ENCODE data around the gene PARP9. TPM values are rescaled to one million over a fixed set of nuclear protein-coding genes. Genes with fewer than 3 reads are reported as not detected.

PARP9 gene
- total RNA-seq, 1 donor from 2014 or later = 70.8 TPM

- TF ChIP-seq CTCF (IDR thresholded peaks at IDR 0.05) = no peak
- Histone ChIP-seq H3K9me3 (no peaks in the 10 kb centered on the region), H3K27ac (no peak overlapping the region), H3K4me3 (no peak overlapping the region), H3K36me3 (peaks cover 62% of the 10 kb centered on the region), H3K27me3 (no peaks in the 10 kb centered on the region), H3K4me1 (peaks cover 8% of the 10 kb centered on the region)
- intact Hi-C loops (cut with DNase I) = no loop called here
- ATAC-seq (no peak), DNase-seq (no peak)
Measured at GRCh38 chr3:122558605-122559004, 5.5 kb downstream of the PARP9 start.

- H3K4me1 ChIP-seq = no peaks in the 10 kb centered on the region
- peaks cover 75% of the 10 kb centered on the region for H3K36me3 ChIP-seq
- no peaks in the 10 kb centered on the region for H3K27me3 ChIP-seq
- DNase-seq (no peak), ATAC-seq (no peak)
- no peak for TF ChIP-seq CTCF (IDR thresholded peaks at IDR 0.05)
- no peak overlapping the region for H3K27ac ChIP-seq
- intact Hi-C loops (cut with DNase I) = no loop called here
- no peak overlapping the region for H3K4me3 ChIP-seq
- H3K9me3 ChIP-seq = no peaks in the 10 kb centered on the region
Measured at GRCh38 chr3:122557356-122557755, 6.7 kb downstream of the PARP9 start.

DNA sequence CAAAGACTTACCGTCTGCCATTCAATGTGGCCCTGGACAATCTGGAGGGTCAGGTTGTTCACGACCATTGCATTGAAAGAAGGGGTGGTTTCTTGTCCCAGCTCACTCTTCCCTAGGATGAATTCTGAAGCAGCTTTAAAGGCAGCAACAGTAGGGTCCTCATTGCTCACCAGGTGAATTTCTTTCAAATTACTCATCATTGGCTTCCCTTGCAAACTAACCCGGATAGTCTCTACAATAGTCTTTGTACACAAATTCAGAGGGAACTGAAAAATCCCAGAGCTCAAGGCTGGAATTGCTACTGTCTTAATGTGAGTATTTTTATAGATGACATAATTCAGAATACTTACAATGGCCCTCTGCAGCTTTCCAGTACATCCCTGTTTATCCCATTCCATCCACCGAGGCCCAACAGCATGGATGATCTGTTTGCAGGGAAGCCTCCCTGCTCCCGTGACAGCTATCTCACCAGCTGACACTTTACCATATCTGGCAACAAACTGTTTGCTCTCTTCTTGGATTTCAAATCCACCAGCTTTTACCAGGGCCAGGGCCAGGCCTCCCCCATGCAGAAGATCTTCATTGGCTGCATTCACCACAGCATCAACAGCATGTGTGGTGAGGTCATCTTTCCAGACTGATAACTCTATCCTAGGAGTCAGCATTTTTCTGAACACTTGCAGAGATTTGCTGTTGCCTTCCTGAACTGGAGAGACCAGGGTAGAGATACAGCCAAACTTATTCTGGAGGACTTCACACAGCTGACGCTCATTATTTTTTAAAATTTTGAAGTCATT, 8.6 kb downstream of the PARP9 start:
- ATAC-seq (no peak), DNase-seq (no peak)
- Histone ChIP-seq H3K4me3 (no peak overlapping the region), H3K27ac (no peak overlapping the region), H3K9me3 (no peaks in the 10 kb centered on the region), H3K27me3 (no peaks in the 10 kb centered on the region), H3K4me1 (no peaks in the 10 kb centered on the region), H3K36me3 (peaks cover 94% of the 10 kb centered on the region)
- TF ChIP-seq CTCF (IDR thresholded peaks at IDR 0.05) = no peak
- intact Hi-C loops (cut with DNase I) = no loop called here

DNA sequence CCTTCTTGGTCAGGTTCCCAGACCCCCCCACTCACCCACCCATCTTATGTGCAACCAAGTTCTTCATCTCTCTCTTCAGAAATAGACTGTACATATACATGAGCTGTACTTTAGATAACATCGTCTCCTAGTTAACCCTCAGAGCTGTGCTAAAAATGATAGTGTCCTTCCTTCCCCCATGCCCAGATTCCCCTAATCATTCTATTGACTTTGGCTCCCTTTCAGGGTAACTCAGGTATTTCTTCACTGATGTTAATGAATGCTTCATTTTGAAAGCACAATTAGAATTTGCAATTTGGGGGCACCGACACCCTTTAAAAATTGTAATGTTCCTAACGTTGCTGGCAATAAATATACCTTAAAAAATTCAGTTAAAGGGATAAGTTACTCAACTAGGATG, 10.9 kb downstream of the PARP9 start:
- intact Hi-C loops (cut with DNase I) = no loop called here
- peaks cover 100% of the 10 kb centered on the region for H3K36me3 ChIP-seq

DNA sequence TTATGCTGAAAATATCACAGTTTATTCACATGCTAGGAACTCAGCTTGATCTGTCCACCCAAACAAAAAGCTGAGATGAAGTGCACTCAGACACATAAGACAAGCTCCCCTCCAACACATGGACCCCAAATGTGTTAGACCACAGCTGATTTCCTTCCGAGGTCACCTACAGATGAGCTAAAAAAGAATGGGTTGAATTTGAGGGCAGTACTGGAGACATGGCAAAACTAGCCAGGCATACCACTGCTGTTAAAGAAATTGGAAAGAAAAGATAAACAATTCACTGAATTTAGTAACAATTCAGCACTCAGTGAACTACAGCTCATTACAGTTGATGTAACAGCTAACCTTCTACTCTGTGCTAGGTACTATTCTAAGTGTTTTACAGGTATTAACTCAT, 15.5 kb downstream of the PARP9 start:
- DNase-seq (no peak), ATAC-seq (no peak)
- H3K27me3 ChIP-seq = no peaks in the 10 kb centered on the region
- H3K9me3 ChIP-seq = no peaks in the 10 kb centered on the region
- H3K4me3 ChIP-seq = no peak overlapping the region
- H3K36me3 ChIP-seq = peaks cover 97% of the 10 kb centered on the region
- no peak for TF ChIP-seq CTCF (IDR thresholded peaks at IDR 0.05)
- no peaks in the 10 kb centered on the region for H3K4me1 ChIP-seq
- H3K27ac ChIP-seq = no peak overlapping the region
- intact Hi-C loops (cut with DNase I) = no loop called here

More for the DNA sequence above, 10.9 kb downstream of the PARP9 start:
- no peaks in the 10 kb centered on the region for H3K4me1 ChIP-seq
- DNase-seq (no peak), ATAC-seq (no peak)
- no peak for TF ChIP-seq CTCF (IDR thresholded peaks at IDR 0.05)
- no peak overlapping the region for H3K27ac ChIP-seq
- H3K9me3 ChIP-seq = no peaks in the 10 kb centered on the region
- H3K4me3 ChIP-seq = no peak overlapping the region
- no peaks in the 10 kb centered on the region for H3K27me3 ChIP-seq

All from upper lobe of right lung (tissue), 1 donor.